CD4-positive, alpha-beta T cell (primary cell): Measurements from ENCODE around the gene GPX4. TPM values are rescaled to one million over a fixed set of nuclear protein-coding genes. Genes with fewer than 3 reads are reported as not detected.

Source experiments
- ATAC-seq: fragments of 200-7000 bp; cut with Tn5 transposase; one replicate; pipeline ENCODE4 v1.10.0; 2022; ENCODE audit warnings: mild to moderate bottlenecking; ENCODE audit not compliant: poor library complexity
- CTCF ChIA-PET: fragments of 350-600 bp; sonication (Branson Sonifier 250); formaldehyde crosslinking; loops from one replicate; lab custom pipeline; 2021; ENCODE audit warnings: antibody characterized with exemption, inconsistent platforms; lab: Charles Lee
- POLR2A ChIA-PET: fragments of 350-600 bp; sonication (Branson Sonifier 250); formaldehyde crosslinking; loops from one replicate; lab custom pipeline; 2021; ENCODE audit warnings: antibody characterized with exemption, inconsistent platforms; lab: Charles Lee
- DNase-seq, 14 experiments: peaks; one replicate each; pipeline ENCODE4 v3.0.0-alpha.2; 2013 to 2020; ENCODE audit warnings: mixed read lengths in 2 of 14
- H3K27ac ChIP-seq, 2 donors: one replicate each; pipeline versions ENCODE4 v1.5.1 to v1.7.0; 2013; ENCODE audit warnings: low read length in 2 of 2, low read depth in 1 of 2, mild to moderate bottlenecking in 1 of 2
- H3K27me3 ChIP-seq, 2 experiments: 1 replicate in 1 of 2; 2 replicates in 1 of 2; pipeline versions ENCODE4 v1.6.1 to v1.7.0; 2013; ENCODE audit warnings: low read length in 2 of 2, control low read depth in 1 of 2, mild to moderate bottlenecking in 1 of 2, moderate library complexity in 1 of 2; ENCODE audit not compliant: insufficient read depth in 2 of 2, control insufficient read depth in 1 of 2
- H3K36me3 ChIP-seq: one replicate; pipeline ENCODE4 v1.6.1; 2013; ENCODE audit warnings: low read length, control low read depth; ENCODE audit not compliant: insufficient read depth
- H3K4me1 ChIP-seq: one replicate; pipeline ENCODE4 v1.6.1; 2013; ENCODE audit warnings: low read length, control low read depth; ENCODE audit not compliant: insufficient read depth
- H3K4me3 ChIP-seq: one replicate; pipeline ENCODE4 v1.5.1; 2013; ENCODE audit warnings: mild to moderate bottlenecking, low read length, moderate library complexity
- H3K9me3 ChIP-seq, 2 experiments: 1 replicate in 1 of 2; 2 replicates in 1 of 2; pipeline versions ENCODE4 v1.6.1 to v1.7.0; 2013; ENCODE audit warnings: low read length in 2 of 2, mild to moderate bottlenecking in 2 of 2, control low read depth in 1 of 2, moderate library complexity in 1 of 2; ENCODE audit not compliant: control insufficient read depth in 1 of 2, insufficient read depth in 1 of 2
- H3K27ac Mint-ChIP-seq: one replicate; pipeline ENCODE4 v1.8.0; 2020; ENCODE audit warnings: mixed read lengths
- H3K27me3 Mint-ChIP-seq: one replicate; pipeline ENCODE4 v1.8.0; 2021; ENCODE audit warnings: mixed read lengths
- H3K36me3 Mint-ChIP-seq: one replicate; pipeline ENCODE4 v1.8.0; 2021; ENCODE audit warnings: low read depth, mixed read lengths
- H3K4me1 Mint-ChIP-seq: one replicate; pipeline ENCODE4 v1.8.0; 2021; ENCODE audit warnings: low read depth, mixed read lengths
- H3K4me3 Mint-ChIP-seq: one replicate; pipeline ENCODE4 v1.8.0; 2020; ENCODE audit warnings: mild to moderate bottlenecking, mixed read lengths
- H3K9me3 Mint-ChIP-seq: one replicate; pipeline ENCODE4 v1.8.0; 2020; ENCODE audit warnings: mixed read lengths
- intact Hi-C, 2 experiments: fragments of 100-400 bp; cut with DNase I in 1 of 2; cut with micrococcal nuclease in 1 of 2; formaldehyde crosslinking; loops; one replicate each; pipeline versions ENCODE4 v1.15.1 to v1.9.0; 2023 to 2025; cut with DNase I, micrococcal nuclease
- total RNA-seq, 174 experiments: library from RNA in 2 of 174; stranded (reverse) in 2 of 174; gene quantifications; one replicate each; pipeline ENCODE4 v1.2.3 and lab custom pipeline; 2021 to 2026
- TF ChIP-seq, protein P1 (sequence below): fragments of 200-600 bp; IDR thresholded peaks from one replicate; pipeline ENCODE4 v1.8.0; 2022; ENCODE audit warnings: antibody characterized with exemption, mild to moderate bottlenecking

GPX4 gene
- total RNA-seq, 2 experiments from 2014 or later: 174 to 175 TPM

DNA sequence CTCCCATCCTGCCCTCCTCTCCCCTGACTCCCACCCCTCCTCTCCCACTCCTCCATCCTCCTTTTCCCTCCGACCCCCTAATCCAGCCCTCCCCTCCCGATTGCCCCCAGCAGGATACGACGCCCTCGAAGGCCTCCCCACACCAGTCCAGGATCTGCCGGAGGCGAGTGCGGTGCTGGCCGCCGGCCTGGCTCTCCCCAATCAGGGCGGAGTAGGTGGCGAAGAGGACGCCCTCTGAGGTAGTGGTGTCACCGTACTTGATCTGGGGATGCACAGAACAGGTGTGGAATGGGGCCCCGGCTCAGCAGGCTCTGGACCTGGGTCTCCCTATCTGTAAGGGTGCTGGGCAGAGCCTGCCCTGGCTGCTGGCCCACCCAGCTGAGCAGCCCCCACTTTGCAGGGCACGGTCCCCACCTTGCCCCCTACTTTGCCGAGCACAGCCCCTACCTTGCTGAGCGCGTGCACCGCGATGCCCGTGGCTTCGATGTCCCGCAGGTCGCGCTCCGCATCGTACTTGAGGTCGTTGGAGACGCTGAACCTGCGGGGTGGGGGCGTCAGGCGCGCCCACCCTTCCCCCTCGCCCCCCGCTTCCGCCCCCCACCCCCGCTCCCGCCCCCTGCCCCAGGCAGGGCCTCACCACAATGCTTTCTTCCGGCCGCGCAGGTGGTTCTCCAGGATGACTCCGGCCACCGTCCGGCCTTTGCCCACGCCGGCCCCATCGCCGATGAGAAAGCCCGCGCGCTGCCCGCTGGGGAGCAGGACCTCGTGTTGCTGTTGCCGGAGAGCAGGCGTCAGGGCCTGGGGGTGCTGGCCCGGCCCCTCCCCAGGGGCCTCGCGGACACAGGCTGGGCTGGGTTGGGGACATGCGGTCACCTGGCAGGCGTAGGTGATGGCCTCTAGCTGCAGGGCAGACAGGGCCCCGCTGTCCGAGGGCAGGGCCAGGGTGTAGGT is 18.5 kb downstream of the GPX4 start:
- DNase-seq (no peak), ATAC-seq (no peak)
- no peak overlapping the region for H3K27ac ChIP-seq
- peaks cover 95% of the 10 kb centered on the region for H3K36me3 ChIP-seq
- H3K9me3 Mint-ChIP-seq: no peaks in the 10 kb centered on the region
- no peak overlapping the region for H3K4me3 Mint-ChIP-seq
- CTCF ChIA-PET: interaction anchor here (1.7 kb wide), 1 partner anchor 9 kb away, joined by 5 read pairs; no protein-coding TSS in a partner anchor
- no peaks in the 10 kb centered on the region for H3K27me3 Mint-ChIP-seq
- no peaks in the 10 kb centered on the region for H3K9me3 ChIP-seq
- POLR2A ChIA-PET: interaction anchor here (1.0 to 1.4 kb wide), 2 partner anchors 12 to 147 kb away, joined by 3 to 4 read pairs; partner anchors contain the start of gene CIRBP
- no peak overlapping the region for H3K4me3 ChIP-seq
- no peaks in the 10 kb centered on the region for H3K27me3 ChIP-seq
- no peaks in the 10 kb centered on the region for H3K4me1 Mint-ChIP-seq
- intact Hi-C loops: no loop called here
- H3K4me1 ChIP-seq: peaks cover 28% of the 10 kb centered on the region
- peak overlapping the region; percentile 51 for H3K27ac Mint-ChIP-seq
- H3K36me3 Mint-ChIP-seq: peaks cover 67% of the 10 kb centered on the region
- TF ChIP-seq, protein P1, sequence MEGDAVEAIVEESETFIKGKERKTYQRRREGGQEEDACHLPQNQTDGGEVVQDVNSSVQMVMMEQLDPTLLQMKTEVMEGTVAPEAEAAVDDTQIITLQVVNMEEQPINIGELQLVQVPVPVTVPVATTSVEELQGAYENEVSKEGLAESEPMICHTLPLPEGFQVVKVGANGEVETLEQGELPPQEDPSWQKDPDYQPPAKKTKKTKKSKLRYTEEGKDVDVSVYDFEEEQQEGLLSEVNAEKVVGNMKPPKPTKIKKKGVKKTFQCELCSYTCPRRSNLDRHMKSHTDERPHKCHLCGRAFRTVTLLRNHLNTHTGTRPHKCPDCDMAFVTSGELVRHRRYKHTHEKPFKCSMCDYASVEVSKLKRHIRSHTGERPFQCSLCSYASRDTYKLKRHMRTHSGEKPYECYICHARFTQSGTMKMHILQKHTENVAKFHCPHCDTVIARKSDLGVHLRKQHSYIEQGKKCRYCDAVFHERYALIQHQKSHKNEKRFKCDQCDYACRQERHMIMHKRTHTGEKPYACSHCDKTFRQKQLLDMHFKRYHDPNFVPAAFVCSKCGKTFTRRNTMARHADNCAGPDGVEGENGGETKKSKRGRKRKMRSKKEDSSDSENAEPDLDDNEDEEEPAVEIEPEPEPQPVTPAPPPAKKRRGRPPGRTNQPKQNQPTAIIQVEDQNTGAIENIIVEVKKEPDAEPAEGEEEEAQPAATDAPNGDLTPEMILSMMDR: no peak

DNA sequence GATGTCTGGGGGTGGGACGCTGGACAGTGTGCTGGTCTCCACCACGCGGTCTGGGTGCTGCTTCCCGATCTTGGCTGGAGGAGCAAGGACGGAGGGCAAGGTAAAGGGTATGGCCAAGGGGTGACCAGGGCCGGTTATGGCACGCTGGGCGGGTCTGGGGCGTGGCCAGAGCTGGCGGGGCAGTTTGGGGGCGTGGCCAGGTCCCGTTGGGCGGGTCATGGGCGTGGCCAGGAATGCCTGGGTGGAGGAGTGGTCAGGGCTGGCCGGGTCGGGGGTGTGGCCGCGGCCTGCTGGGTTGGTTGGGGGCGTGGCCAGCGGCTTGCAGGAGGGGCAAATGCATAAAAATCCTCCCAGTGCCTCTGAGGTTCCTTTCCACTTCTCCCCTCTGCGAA is 19.2 kb downstream of the GPX4 start:
- CTCF ChIA-PET: interaction anchor here (1.7 kb wide), 1 partner anchor 10 kb away, joined by 5 read pairs; no protein-coding TSS in a partner anchor
- POLR2A ChIA-PET: interaction anchor here (1.0 to 1.4 kb wide), 2 partner anchors 11 to 146 kb away, joined by 3 to 4 read pairs; partner anchors contain the start of gene CIRBP
- no peak overlapping the region for H3K4me3 ChIP-seq
- TF ChIP-seq, protein P1: no peak
- peaks cover 63% of the 10 kb centered on the region for H3K36me3 Mint-ChIP-seq
- no peaks in the 10 kb centered on the region for H3K9me3 ChIP-seq
- peak overlapping the region; percentile 51 for H3K27ac Mint-ChIP-seq
- no peaks in the 10 kb centered on the region for H3K9me3 Mint-ChIP-seq
- H3K36me3 ChIP-seq: peaks cover 95% of the 10 kb centered on the region
- H3K4me1 ChIP-seq: peaks cover 35% of the 10 kb centered on the region
- ATAC-seq (no peak), DNase-seq (peak in 3 of 14 experiments; percentile 7 to 61 (median 52))
- H3K4me3 Mint-ChIP-seq: no peak overlapping the region
- H3K27me3 ChIP-seq: no peaks in the 10 kb centered on the region
- H3K27me3 Mint-ChIP-seq: no peaks in the 10 kb centered on the region
- no peaks in the 10 kb centered on the region for H3K4me1 Mint-ChIP-seq
- no peak overlapping the region for H3K27ac ChIP-seq
- intact Hi-C loops: no loop called here

DNA sequence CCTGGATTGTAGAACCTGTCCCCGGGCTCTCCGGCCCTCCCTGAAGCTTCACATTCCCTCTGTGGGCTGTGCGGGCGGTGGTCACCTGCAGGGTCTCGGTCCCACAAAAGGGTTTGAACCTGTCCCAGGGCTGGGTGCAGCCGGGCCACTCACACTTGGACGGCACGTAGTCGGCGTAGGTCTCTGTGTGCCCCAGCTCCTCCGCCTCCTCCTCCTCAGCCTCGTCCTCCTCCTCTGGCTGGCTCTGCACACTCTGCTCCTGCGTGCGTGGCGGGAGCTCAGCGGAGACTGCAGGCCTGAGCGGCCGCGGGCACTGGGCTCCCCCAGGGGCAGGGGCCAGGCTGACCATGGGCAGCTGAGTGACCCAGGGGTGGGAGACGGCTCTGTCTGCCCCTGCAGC is 19.6 kb downstream of the GPX4 start:
- Histone ChIP-seq H3K27me3 (no peaks in the 10 kb centered on the region), H3K27ac (no peak overlapping the region), H3K9me3 (no peaks in the 10 kb centered on the region), H3K4me1 (peaks cover 37% of the 10 kb centered on the region), H3K4me3 (no peak overlapping the region), H3K36me3 (peaks cover 95% of the 10 kb centered on the region)
- DNase-seq: no peak
- Mint-ChIP-seq H3K9me3 (no peaks in the 10 kb centered on the region), H3K4me3 (no peak overlapping the region), H3K36me3 (peaks cover 59% of the 10 kb centered on the region), H3K4me1 (no peaks in the 10 kb centered on the region), H3K27me3 (no peaks in the 10 kb centered on the region), H3K27ac (peak overlapping the region; percentile 51)
- TF ChIP-seq, protein P1: no peak
- ChIA-PET CTCF (interaction anchor here (1.7 kb wide), 1 partner anchor 10 kb away, joined by 5 read pairs; no protein-coding TSS in a partner anchor), POLR2A (interaction anchor here (1.0 to 1.4 kb wide), 2 partner anchors 10 to 145 kb away, joined by 3 to 4 read pairs; partner anchors contain the start of gene CIRBP)
- intact Hi-C loops: no loop called here
- no peak for ATAC-seq
